ENCODE results near the gene ANXA5.

Gene ANXA5

DNA sequence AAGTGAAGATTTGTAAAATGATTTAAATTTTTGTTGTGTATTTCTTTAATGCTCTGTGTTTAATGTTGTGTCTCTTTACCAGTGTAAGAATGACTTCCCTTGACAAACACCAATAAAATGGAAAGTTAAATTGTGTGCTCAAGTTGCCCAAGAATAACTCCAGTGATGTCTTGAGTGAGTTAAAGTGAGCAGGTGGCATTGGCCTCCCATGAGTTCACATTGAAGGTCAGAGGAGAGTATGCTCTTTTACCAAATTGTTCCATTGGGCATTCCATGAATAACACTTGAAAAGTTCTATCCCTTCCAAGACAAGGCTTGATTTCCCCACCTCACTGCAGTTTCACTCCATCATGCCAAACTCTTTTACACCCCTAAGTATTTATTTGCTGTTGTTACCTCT, 4.5 kb downstream of the ANXA5 start:
- Histone ChIP-seq H3K4me3 (replicated peaks; ENCODE audit: low read depth, low read length) (no peak overlapping the region), H3K36me3 (ENCODE audit: control insufficient read depth, insufficient read depth, low read length) (peaks cover 2% of the 10 kb centered on the region), H3K27me3 (replicated peaks; ENCODE audit: control insufficient read depth, insufficient read depth, low read length) (no peaks in the 10 kb centered on the region)
- TF ChIP-seq CTCF (IDR thresholded peaks at IDR 0.05; ENCODE audit: insufficient read depth, low read length, poor library complexity, severe bottlenecking): no peak
- no peak for DNase-seq (ENCODE audit: extremely low read depth, insufficient read length)

- H3K36me3 ChIP-seq (ENCODE audit: control insufficient read depth, insufficient read depth, low read length): peaks cover 3% of the 10 kb centered on the region
- TF ChIP-seq CTCF (IDR thresholded peaks at IDR 0.05; ENCODE audit: insufficient read depth, low read length, poor library complexity, severe bottlenecking): no peak
- H3K27me3 ChIP-seq (replicated peaks; ENCODE audit: control insufficient read depth, insufficient read depth, low read length): no peaks in the 10 kb centered on the region
- no peak overlapping the region for H3K4me3 ChIP-seq (replicated peaks; ENCODE audit: low read depth, low read length)
- DNase-seq (ENCODE audit: extremely low read depth, insufficient read length): no peak
Measured at GRCh38 chr4:121690001-121690400, 6.8 kb downstream of the ANXA5 start.

DNA sequence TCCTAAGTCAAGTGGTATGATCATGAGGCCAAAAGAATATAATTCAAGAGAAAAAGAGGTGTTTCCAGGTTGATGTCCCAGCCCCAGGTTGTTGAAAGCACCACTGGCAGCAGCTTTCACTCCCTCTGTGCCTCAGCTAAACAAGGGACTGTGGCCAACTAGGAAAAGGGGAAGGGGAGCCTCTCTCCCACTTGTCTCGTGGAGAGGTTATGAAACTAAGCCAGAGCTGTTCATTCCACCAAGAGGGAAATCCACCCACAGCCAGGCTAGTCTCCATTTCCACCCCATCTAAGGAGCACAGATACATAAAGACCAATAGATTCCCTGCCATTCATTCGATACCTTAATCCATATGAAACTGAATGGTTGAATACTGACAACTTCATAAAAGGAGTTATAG, 8.1 kb downstream of the ANXA5 start:
- no peak for TF ChIP-seq CTCF (IDR thresholded peaks at IDR 0.05; ENCODE audit: insufficient read depth, low read length, poor library complexity, severe bottlenecking)
- no peak overlapping the region for H3K4me3 ChIP-seq (replicated peaks; ENCODE audit: low read depth, low read length)
- no peaks in the 10 kb centered on the region for H3K27me3 ChIP-seq (replicated peaks; ENCODE audit: control insufficient read depth, insufficient read depth, low read length)
- DNase-seq (ENCODE audit: extremely low read depth, insufficient read length): no peak
- H3K36me3 ChIP-seq (ENCODE audit: control insufficient read depth, insufficient read depth, low read length): peaks cover 6% of the 10 kb centered on the region

DNA sequence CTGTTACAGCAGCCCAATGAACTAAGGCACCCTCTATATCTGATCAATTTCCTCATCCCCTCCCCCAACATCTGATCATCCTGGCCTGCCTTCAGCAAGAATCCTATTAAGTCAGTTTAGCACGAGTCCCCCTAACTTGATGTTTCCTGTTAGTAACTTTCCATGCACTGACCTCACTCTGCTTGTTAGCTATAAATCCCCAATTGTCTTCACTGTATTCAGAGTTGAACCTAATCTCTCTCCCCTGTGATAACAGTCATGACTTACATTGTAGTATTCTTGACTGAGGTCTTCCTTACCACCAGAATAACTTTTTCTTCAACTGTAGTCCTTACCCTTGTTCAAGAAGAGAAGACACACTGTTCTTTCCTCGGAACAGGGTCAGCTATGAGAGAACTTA, 8.5 kb downstream of the ANXA5 start:
- Histone ChIP-seq H3K36me3 (ENCODE audit: control insufficient read depth, insufficient read depth, low read length) (peaks cover 6% of the 10 kb centered on the region), H3K27me3 (replicated peaks; ENCODE audit: control insufficient read depth, insufficient read depth, low read length) (no peaks in the 10 kb centered on the region), H3K4me3 (replicated peaks; ENCODE audit: low read depth, low read length) (no peak overlapping the region)
- DNase-seq (ENCODE audit: extremely low read depth, insufficient read length): no peak
- TF ChIP-seq CTCF (IDR thresholded peaks at IDR 0.05; ENCODE audit: insufficient read depth, low read length, poor library complexity, severe bottlenecking): no peak

DNA sequence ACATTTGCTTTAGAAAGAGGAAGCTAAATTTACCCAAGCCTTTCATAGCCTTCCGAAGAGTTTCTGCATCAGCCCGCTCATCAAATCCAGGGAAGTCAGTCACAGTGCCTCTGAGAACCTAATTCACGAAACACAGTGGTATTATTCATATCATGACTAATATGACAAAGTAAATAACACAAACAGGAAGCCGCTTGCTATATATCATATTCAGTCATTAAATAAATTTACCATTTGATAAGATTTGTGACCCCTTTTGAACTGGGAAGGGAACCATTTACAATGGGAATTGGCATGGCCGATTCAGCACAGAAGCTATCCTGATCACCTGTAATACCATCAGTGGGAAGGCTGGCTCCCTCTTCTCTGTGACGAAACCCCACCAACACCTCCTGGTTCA, 10.5 kb downstream of the ANXA5 start:
- H3K4me3 ChIP-seq (replicated peaks; ENCODE audit: low read depth, low read length): no peak overlapping the region
- DNase-seq (ENCODE audit: extremely low read depth, insufficient read length): no peak
- peaks cover 8% of the 10 kb centered on the region for H3K36me3 ChIP-seq (ENCODE audit: control insufficient read depth, insufficient read depth, low read length)
- no peaks in the 10 kb centered on the region for H3K27me3 ChIP-seq (replicated peaks; ENCODE audit: control insufficient read depth, insufficient read depth, low read length)
- TF ChIP-seq CTCF (IDR thresholded peaks at IDR 0.05; ENCODE audit: insufficient read depth, low read length, poor library complexity, severe bottlenecking): no peak

GRCh38 chr4:121685257-121685656, 11.5 kb downstream of the ANXA5 start:
- Histone ChIP-seq H3K4me3 (replicated peaks; ENCODE audit: low read depth, low read length) (no peak overlapping the region), H3K27me3 (replicated peaks; ENCODE audit: control insufficient read depth, insufficient read depth, low read length) (no peaks in the 10 kb centered on the region), H3K36me3 (ENCODE audit: control insufficient read depth, insufficient read depth, low read length) (peaks cover 12% of the 10 kb centered on the region)
- no peak for TF ChIP-seq CTCF (IDR thresholded peaks at IDR 0.05; ENCODE audit: insufficient read depth, low read length, poor library complexity, severe bottlenecking)
- no peak for DNase-seq (ENCODE audit: extremely low read depth, insufficient read length)

All from GM06990 (cell line).